ENCODE measurements around the gene DUSP9. TPM values are rescaled to one million over a fixed set of nuclear protein-coding genes. Genes with fewer than 3 reads are reported as not detected.

DUSP9 gene
- total RNA-seq, 2 experiments from 2014 or later, result 0.36 TPM; not detected in 1

GRCh38 chrX:153608376-153608775 lies 38.6 kb upstream of the DUSP9 start:
- H3K9me3 Mint-ChIP-seq, result no peaks in the 10 kb centered on the region
- peaks cover 11% of the 10 kb centered on the region for H3K4me1 Mint-ChIP-seq (ENCODE audit: low read depth)
- no peaks in the 10 kb centered on the region for H3K36me3 Mint-ChIP-seq (ENCODE audit: low read depth)
- no peaks in the 10 kb centered on the region for H3K27me3 Mint-ChIP-seq (ENCODE audit: low read depth)
- DNase-seq, result no peak
- intact Hi-C loops (cut with micrococcal nuclease), result loop anchor here (2.0 kb wide), 1 partner anchor 60 kb away; no protein-coding TSS in a partner anchor
- no peak overlapping the region for H3K27ac Mint-ChIP-seq
- H3K4me3 Mint-ChIP-seq, result no peak overlapping the region
- CTCF ChIA-PET, result interaction anchor here (3.3 kb wide), 1 partner anchor 60 kb away, joined by 25 read pairs; no protein-coding TSS in a partner anchor

DNA sequence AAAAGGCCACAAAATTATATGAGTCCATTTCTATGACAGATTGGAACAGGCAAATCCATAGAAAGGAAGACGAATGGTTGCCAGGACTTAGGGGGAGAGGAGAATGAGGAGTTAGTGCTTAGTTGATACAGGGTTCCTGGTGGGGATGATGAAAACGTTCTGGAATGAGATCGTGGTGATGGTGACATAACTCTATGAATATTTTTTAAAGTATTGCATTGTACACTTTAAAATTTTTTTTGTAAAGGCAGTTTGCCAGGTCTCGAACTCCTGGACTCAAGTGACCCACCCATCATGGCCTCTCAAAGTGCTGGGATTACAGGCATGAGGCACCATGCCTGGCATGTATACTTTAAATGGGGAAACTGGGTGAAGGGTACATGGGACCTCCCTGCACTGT lies 38.2 kb upstream of the DUSP9 start:
- no peak overlapping the region for H3K4me3 Mint-ChIP-seq
- intact Hi-C loops (cut with micrococcal nuclease), result loop anchor here (2.0 kb wide), 1 partner anchor 60 kb away; no protein-coding TSS in a partner anchor
- no peak overlapping the region for H3K27ac Mint-ChIP-seq
- no peaks in the 10 kb centered on the region for H3K9me3 Mint-ChIP-seq
- peaks cover 7% of the 10 kb centered on the region for H3K4me1 Mint-ChIP-seq (ENCODE audit: low read depth)
- H3K27me3 Mint-ChIP-seq (ENCODE audit: low read depth), result no peaks in the 10 kb centered on the region
- H3K36me3 Mint-ChIP-seq (ENCODE audit: low read depth), result no peaks in the 10 kb centered on the region
- no peak for DNase-seq
- CTCF ChIA-PET, result interaction anchor here (0.7 to 3.3 kb wide), 13 partner anchors 9 to 173 kb away, joined by 3 to 25 read pairs (median 5); partner anchors contain the start of genes CCNQ and DUSP9

- intact Hi-C loops (cut with micrococcal nuclease), result loop anchor here (1.0 to 5.0 kb wide), 4 partner anchors 39 to 59 kb away; no protein-coding TSS in a partner anchor
- H3K9me3 Mint-ChIP-seq, result no peaks in the 10 kb centered on the region
Observed at GRCh38 chrX:153609917-153610835, 36.8 kb upstream of the DUSP9 start.

GRCh38 chrX:153610836-153611213 lies 36.2 kb upstream of the DUSP9 start:
- no peak for DNase-seq
- Mint-ChIP-seq H3K4me1 (ENCODE audit: low read depth) (peaks cover 9% of the 10 kb centered on the region), H3K27me3 (ENCODE audit: low read depth) (no peaks in the 10 kb centered on the region), H3K4me3 (peak overlapping the region; percentile 63), H3K36me3 (ENCODE audit: low read depth) (no peaks in the 10 kb centered on the region), H3K27ac (no peak overlapping the region), H3K9me3 (no peaks in the 10 kb centered on the region)
- CTCF ChIA-PET, result interaction anchor here (1.1 to 1.6 kb wide), 2 partner anchors 54 to 56 kb away, joined by 4 to 7 read pairs; no protein-coding TSS in a partner anchor
- intact Hi-C loops (cut with micrococcal nuclease), result loop anchor here (1.0 to 5.0 kb wide), 3 partner anchors 38 to 54 kb away; no protein-coding TSS in a partner anchor

More at GRCh38 chrX:153609917-153610835, 36.8 kb upstream of the DUSP9 start:
- peak overlapping the region; percentile 8 for H3K27ac Mint-ChIP-seq
- peak; percentile 78 for DNase-seq
- no peaks in the 10 kb centered on the region for H3K36me3 Mint-ChIP-seq (ENCODE audit: low read depth)
- CTCF ChIA-PET, result interaction anchor here (0.7 to 3.3 kb wide), 15 partner anchors 10 to 137 kb away, joined by 3 to 25 read pairs (median 5); partner anchors contain the start of genes CCNQ and DUSP9
- H3K4me1 Mint-ChIP-seq (ENCODE audit: low read depth), result peaks cover 8% of the 10 kb centered on the region
- peak overlapping the region; percentile 63 for H3K4me3 Mint-ChIP-seq
- H3K27me3 Mint-ChIP-seq (ENCODE audit: low read depth), result no peaks in the 10 kb centered on the region

DNA sequence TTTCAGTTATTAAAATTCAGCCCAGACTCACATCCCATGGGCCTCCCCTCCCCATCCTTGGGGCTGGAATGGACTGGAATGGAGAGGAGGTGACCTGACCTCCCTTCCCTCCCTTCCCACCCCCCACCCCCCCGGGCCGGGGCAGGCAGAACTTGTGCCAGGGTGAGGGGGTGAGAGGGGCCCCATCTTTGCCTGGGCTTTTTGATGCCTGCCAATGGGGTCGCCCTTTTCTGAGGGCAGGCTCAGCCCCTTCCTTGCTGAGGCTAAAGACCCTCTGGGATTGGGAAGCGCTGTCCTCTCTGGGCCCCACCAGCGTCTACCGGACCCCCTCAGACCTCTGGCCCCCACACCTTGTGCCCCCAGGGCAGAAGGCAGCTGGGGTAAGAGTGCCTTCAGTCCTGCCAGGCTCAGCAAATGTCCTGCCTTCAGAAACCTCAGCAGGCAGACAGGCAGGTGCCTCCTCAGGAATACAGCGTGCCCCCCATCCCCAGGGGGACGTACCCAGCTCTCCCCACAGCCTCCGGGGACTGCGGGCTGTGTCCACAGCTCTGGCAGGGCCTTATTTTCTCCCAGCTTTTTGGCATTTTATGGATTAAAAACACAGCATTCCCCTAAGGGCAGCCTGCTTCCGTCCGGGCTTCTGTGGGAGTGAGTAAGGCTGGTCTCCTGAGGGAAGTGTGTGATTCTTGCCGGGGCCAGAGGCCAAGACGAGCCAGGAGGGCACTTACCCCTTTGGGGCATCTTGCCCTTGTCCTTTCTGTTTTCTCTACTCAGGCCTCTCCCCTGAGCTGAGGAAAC lies 35.5 kb upstream of the DUSP9 start:
- intact Hi-C loops (cut with micrococcal nuclease), result loop anchor here (5.0 kb wide), 1 partner anchor 54 kb away; no protein-coding TSS in a partner anchor
- Mint-ChIP-seq H3K9me3 (no peaks in the 10 kb centered on the region), H3K27me3 (ENCODE audit: low read depth) (no peaks in the 10 kb centered on the region), H3K27ac (no peak overlapping the region), H3K4me1 (ENCODE audit: low read depth) (peaks cover 9% of the 10 kb centered on the region), H3K36me3 (ENCODE audit: low read depth) (no peaks in the 10 kb centered on the region), H3K4me3 (no peak overlapping the region)
- CTCF ChIA-PET, result interaction anchor here (1.1 to 1.6 kb wide), 2 partner anchors 53 to 56 kb away, joined by 4 to 7 read pairs; no protein-coding TSS in a partner anchor
- DNase-seq, result no peak

GRCh38 chrX:153612413-153612812 lies 34.6 kb upstream of the DUSP9 start:
- no peaks in the 10 kb centered on the region for H3K9me3 Mint-ChIP-seq
- peaks cover 9% of the 10 kb centered on the region for H3K4me1 Mint-ChIP-seq (ENCODE audit: low read depth)
- no peak for DNase-seq
- no peaks in the 10 kb centered on the region for H3K36me3 Mint-ChIP-seq (ENCODE audit: low read depth)
- intact Hi-C loops (cut with micrococcal nuclease), result loop anchor here (5.0 kb wide), 1 partner anchor 55 kb away; no protein-coding TSS in a partner anchor
- CTCF ChIA-PET, result interaction anchor here (0.6 kb wide), 1 partner anchor 108 kb away, joined by 3 read pairs; no protein-coding TSS in a partner anchor
- H3K27ac Mint-ChIP-seq, result no peak overlapping the region
- no peaks in the 10 kb centered on the region for H3K27me3 Mint-ChIP-seq (ENCODE audit: low read depth)
- H3K4me3 Mint-ChIP-seq, result no peak overlapping the region

- CTCF ChIA-PET, result interaction anchor here (1.1 to 2.1 kb wide), 3 partner anchors 30 to 75 kb away, joined by 3 to 8 read pairs (median 4); no protein-coding TSS in a partner anchor
- H3K27me3 Mint-ChIP-seq (ENCODE audit: low read depth), result no peaks in the 10 kb centered on the region
- no peaks in the 10 kb centered on the region for H3K9me3 Mint-ChIP-seq
- no peak for DNase-seq
- H3K4me3 Mint-ChIP-seq, result no peak overlapping the region
- H3K36me3 Mint-ChIP-seq (ENCODE audit: low read depth), result no peaks in the 10 kb centered on the region
- intact Hi-C loops (cut with micrococcal nuclease), result loop anchor here (5.0 kb wide), 1 partner anchor 58 kb away; no protein-coding TSS in a partner anchor
- H3K27ac Mint-ChIP-seq, result no peak overlapping the region
- peaks cover 9% of the 10 kb centered on the region for H3K4me1 Mint-ChIP-seq (ENCODE audit: low read depth)
Observed at GRCh38 chrX:153614818-153615217, 32.2 kb upstream of the DUSP9 start.

GRCh38 chrX:153620576-153620975 lies 26.4 kb upstream of the DUSP9 start:
- no peaks in the 10 kb centered on the region for H3K27me3 Mint-ChIP-seq (ENCODE audit: low read depth)
- no peaks in the 10 kb centered on the region for H3K4me1 Mint-ChIP-seq (ENCODE audit: low read depth)
- CTCF ChIA-PET, result no interaction called here
- H3K9me3 Mint-ChIP-seq, result no peaks in the 10 kb centered on the region
- DNase-seq, result no peak
- no peaks in the 10 kb centered on the region for H3K36me3 Mint-ChIP-seq (ENCODE audit: low read depth)
- no peak overlapping the region for H3K27ac Mint-ChIP-seq
- no peak overlapping the region for H3K4me3 Mint-ChIP-seq
- intact Hi-C loops (cut with micrococcal nuclease), result no loop called here

- Mint-ChIP-seq H3K36me3 (ENCODE audit: low read depth) (no peaks in the 10 kb centered on the region), H3K4me1 (ENCODE audit: low read depth) (no peaks in the 10 kb centered on the region), H3K27ac (no peak overlapping the region), H3K4me3 (no peak overlapping the region), H3K27me3 (ENCODE audit: low read depth) (no peaks in the 10 kb centered on the region), H3K9me3 (no peaks in the 10 kb centered on the region)
- no peak for DNase-seq
- intact Hi-C loops (cut with micrococcal nuclease), result no loop called here
- CTCF ChIA-PET, result no interaction called here
Observed at GRCh38 chrX:153621949-153622598, 24.9 kb upstream of the DUSP9 start.

DNA sequence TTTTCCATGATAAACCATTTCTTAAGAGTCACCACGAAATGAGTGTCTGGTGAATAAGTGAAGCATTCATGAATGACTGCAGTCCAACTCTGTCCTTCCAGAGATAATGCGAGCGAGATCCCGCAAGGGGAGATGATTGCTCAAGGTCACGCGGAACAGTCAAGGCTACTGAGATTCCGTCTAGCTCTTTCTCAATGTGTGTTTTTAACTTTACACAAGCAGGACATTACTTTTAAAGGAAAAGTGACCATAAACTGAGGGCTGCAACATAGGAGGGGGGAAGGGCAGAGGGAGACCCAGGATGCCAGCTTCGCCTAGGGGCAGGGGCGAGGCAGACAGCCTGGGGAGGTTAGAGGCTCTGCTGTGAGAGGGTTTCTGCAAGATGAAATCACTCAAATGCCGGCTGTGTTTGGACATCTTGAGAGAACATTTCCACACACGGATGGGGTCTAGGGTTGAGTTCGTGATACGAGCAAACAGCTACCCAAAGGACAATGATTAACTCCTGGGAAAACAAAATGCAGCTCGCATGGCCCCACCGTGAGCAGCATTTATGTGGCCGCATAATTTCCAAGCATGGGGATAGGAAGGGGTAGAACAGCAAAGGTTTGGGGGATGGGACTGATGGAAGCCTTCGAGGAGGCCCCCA lies 24.2 kb upstream of the DUSP9 start:
- Mint-ChIP-seq H3K4me3 (no peak overlapping the region), H3K27ac (no peak overlapping the region), H3K27me3 (ENCODE audit: low read depth) (no peaks in the 10 kb centered on the region), H3K9me3 (no peaks in the 10 kb centered on the region), H3K4me1 (ENCODE audit: low read depth) (no peaks in the 10 kb centered on the region), H3K36me3 (ENCODE audit: low read depth) (no peaks in the 10 kb centered on the region)
- intact Hi-C loops (cut with micrococcal nuclease), result no loop called here
- DNase-seq, result no peak
- CTCF ChIA-PET, result no interaction called here

DNA sequence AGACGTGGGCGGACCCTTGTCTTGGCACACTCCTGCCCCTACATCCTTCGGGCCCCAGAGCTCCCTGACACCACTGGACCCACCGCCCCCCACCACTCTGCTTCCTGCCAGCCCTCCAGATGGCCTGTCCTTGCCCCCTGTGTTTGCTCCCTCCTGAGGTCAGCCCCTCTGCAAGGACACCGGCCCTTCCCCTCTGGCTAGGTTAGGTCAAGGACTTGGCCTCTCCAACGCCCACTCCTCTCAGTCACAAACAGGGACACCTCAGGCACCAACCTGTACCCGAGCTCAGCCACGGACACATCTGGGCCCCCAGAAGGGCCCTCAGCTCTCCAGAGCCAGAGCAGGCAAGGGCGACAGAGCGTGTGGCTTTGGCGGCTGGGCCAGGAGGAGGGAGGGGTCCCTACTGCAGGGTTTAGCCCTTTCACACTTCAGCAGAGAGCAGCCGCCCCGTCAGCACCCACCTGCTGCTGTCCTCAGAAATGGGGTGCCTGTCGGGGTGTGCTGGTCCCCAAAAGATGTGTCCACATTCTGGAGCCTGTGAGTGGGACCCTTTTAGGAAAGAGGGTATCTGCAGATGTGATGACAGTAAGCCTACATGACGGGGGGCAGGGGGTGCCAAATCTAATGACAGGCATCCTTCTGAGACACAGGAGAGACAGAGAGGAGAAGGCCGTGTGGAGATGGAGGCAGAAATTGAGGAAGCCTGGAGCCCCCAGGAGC lies 23.5 kb upstream of the DUSP9 start:
- no peaks in the 10 kb centered on the region for H3K27me3 Mint-ChIP-seq (ENCODE audit: low read depth)
- CTCF ChIA-PET, result no interaction called here
- no peak overlapping the region for H3K4me3 Mint-ChIP-seq
- intact Hi-C loops (cut with micrococcal nuclease), result no loop called here
- no peak for DNase-seq
- H3K36me3 Mint-ChIP-seq (ENCODE audit: low read depth), result no peaks in the 10 kb centered on the region
- no peaks in the 10 kb centered on the region for H3K9me3 Mint-ChIP-seq
- H3K27ac Mint-ChIP-seq, result no peak overlapping the region
- no peaks in the 10 kb centered on the region for H3K4me1 Mint-ChIP-seq (ENCODE audit: low read depth)
